ENCODE results near the gene CCNJL.

Gene CCNJL

GRCh38 chr5:160289356-160289651 lies 23.1 kb downstream of the CCNJL start:
- no peak for DNase-seq

DNA sequence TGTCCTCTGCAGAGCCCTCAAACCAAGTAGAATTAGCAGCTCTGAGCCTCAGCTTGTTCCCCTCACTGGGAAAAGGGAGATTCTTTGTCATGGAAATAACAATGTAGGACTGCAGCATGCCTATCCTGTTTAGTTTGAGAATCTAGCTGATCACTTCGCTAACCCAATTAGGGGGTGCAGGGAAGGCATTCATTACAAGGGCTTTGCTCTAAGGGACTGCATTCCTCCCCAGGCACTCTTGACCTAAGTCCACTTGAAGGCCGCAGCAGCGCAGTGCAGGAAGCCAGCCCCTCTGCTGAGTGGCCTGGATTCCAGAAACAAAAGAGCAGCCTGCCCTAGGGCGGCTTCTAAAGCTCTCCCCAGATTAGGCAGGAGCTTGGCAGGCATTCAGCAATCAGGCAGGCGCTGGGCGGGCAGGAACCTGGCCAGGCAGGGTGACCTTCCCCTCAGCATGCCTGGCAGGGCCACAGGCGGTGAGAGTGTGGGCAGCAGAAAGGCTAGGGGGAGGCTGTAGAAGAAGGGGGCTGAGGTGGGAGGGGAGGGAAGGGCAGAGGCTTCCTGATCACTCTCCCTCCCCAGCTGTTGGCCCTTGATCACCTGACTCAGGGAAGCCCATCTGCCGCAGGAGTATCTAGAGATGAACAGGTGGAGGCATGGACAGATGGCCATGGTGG lies 24.8 kb downstream of the CCNJL start:
- DNase-seq, result peak; percentile 8

DNA sequence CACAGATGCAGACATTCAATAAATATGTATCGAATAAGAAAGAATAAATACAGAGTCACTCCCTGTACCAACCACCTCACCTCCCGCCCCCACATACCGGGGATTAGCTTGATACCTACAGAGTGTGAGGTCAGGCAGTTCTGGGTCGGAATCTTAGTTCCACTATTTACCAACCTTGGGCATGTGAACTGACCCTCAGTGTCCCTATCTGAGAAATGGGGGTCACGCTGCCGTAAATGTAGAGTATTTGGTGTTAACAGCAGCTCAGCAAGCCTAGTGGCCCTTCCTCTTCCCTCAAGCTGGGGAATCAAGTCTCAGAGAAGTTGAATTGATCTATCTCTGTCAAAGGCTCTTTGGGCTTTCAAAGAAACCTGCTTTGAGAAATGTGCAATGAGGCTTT lies 25.4 kb downstream of the CCNJL start:
- no peak for DNase-seq

DNA sequence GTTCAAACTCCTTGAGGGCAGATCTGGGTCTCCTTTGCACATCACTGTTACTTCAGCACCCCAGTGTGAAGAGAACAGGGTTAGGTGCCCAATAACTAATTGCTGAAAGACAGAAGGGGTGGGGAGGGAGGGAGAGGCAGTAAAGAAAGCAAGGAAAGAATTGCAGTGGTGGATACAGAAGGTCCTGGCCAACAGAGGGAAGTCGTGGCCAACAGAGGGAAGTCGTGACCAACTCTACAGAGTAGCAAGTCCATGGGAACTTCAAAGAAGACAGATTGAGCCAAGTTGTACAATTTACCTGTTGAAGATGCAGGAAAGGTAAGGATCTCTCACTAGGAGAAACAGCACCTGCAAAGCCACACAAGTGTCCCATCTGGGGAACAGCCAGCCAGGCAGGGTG lies 27.0 kb downstream of the CCNJL start:
- no peak for DNase-seq

- no peak for DNase-seq
These were observed 28.0 kb downstream of the CCNJL start for GRCh38 chr5:160284291-160284873.

DNA sequence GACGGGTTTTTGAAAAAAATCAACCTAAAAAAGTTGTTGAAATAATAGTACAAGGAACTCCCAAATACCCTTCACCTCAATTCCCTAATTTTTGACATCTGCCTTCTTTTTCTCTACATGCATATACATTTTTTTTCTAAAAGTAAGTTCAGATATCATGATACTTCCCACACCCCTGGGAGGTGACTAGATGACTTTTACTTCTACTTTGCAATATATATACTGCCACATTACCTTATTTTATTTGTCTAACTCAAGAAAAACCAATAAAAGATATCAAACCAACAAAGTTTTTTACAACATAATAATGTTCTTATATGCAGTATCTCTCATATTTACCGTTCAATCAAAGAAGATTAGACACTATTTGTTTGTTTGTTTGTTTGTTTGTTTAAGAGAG lies 31.1 kb downstream of the CCNJL start:
- DNase-seq, result no peak

GRCh38 chr5:160280384-160281095 lies 31.8 kb downstream of the CCNJL start:
- DNase-seq, result no peak

DNA sequence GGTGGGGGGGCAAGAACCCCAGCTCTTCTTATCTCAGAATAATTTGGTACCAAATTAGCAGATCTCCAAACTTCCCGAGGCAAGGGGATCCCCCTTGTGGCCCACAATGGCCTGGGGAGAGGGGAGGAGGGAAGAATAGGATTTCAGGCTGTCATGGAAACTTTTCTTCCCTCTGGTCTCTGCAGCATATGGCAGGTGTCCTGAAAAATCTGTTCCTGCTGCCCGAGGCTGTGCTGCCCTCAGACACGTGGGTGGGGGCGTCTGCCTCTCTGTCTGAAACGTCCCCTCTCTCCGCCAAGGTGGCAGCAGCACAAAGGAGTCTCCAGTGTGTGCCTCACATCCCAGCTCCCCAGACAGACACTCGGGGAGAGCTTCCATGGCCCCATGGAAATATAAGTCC lies 34.0 kb downstream of the CCNJL start:
- no peak for DNase-seq

DNA sequence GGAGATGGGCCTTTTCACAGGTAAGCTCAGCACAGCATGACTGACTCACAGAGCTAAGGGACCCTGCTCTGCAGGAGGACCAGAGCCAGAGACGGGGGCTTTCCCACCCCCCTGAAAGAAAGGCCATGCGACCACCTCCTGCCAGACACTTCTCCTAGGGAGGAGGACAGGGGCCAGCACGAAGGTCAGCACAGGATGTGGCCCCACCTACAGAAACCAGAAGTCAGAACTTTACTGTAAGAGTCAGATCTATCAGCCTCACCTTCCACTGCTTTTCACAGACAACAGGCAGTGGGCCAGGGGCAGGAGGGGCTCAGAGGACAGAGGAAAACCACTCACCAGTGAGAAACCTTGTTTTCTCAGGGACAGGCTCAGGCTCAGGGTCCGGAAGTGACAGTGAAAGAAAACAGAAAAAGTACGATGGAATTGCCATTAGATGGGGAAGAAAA lies 37.9 kb downstream of the CCNJL start:
- DNase-seq, result no peak

DNA sequence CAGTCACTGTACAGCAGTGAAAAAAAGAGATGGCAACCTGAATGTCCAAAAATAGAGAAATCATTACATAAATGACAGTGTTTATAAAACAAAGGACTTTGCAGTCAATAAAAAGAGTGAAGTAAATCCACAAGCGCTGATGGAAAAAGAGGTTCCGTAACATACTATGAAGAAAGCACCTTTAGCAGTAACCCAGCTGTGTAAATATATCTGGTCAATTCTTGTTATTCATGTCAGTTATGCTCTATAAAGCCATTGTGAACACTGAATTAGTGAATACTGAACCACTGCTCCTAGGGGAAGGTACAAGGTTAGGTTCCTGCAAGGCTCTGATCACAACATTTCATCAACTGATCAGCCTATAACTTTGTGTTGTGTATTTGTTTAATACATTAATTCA lies 39.5 kb downstream of the CCNJL start:
- DNase-seq, result no peak

DNA sequence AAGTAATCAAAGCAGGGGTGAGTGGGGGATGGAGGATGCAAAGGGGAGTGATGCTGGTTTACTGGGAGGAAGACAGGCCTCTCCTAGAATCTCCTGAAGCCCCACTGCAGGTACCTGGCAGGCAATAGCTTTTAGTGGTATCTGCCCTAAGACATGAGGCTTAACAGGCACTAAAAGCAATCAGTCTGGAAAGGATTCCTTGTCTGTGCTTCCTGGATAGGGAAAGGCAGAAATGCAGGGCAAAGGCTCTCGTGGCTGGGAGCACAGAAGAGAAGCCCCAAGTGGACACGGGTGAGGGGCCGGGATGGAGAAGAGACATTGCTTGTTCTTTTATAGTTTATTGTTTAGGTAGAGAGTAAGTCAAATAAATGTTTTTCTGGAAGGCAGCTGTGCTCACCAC lies 40.1 kb downstream of the CCNJL start:
- no peak for DNase-seq

DNA sequence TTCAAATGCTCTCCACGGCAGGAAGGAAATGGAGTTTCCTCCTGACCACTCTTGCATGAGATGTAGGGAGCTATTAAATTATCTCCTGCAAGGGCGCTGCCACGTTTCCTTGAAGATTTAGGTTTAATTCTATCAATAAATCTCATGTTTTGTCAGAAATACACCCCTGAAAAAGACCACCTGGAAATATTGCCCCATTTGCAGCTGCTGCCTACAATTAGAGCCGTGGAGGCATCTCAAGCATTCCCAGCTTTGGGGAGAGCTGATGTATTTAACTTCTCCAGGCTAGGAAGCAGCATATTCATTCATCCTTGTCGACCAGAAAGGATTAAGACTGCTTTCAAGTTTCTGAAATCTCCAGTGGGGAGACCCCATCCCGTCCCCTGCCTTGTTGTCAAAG lies 40.5 kb downstream of the CCNJL start:
- DNase-seq, result no peak

GRCh38 chr5:160271396-160271795 lies 41.0 kb downstream of the CCNJL start:
- no peak for DNase-seq

GRCh38 chr5:160270704-160271103 lies 41.7 kb downstream of the CCNJL start:
- DNase-seq, result no peak

DNA sequence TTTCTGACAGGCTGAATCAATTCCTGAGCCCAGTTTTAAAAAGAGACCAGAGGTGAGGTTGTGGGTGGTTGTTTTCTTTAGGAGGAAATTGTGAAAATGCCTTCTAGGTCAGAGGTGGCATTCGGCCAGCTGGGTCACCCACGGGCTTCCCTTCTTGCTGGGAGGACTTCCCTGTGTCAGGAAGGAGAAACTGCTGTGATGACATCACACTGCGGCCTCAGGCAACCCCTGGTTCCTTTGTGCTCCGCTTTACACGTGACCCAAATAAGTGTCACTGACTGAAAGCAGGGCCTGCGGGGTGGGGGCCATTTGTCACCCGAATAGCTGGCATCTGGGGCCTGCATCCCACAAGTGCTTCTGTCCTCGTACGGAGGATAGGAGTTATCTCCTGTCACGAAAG lies 43.3 kb downstream of the CCNJL start:
- DNase-seq, result no peak

GRCh38 chr5:160268121-160268520 lies 44.2 kb downstream of the CCNJL start:
- no peak for DNase-seq

GRCh38 chr5:160266752-160267345 lies 45.5 kb downstream of the CCNJL start:
- DNase-seq, result no peak

- DNase-seq, result no peak
These were observed 46.3 kb downstream of the CCNJL start for GRCh38 chr5:160266044-160266443.

GRCh38 chr5:160263326-160263855 lies 49.0 kb downstream of the CCNJL start:
- DNase-seq, result no peak

GRCh38 chr5:160262151-160263074 lies 50.0 kb downstream of the CCNJL start:
- DNase-seq, result no peak

DNA sequence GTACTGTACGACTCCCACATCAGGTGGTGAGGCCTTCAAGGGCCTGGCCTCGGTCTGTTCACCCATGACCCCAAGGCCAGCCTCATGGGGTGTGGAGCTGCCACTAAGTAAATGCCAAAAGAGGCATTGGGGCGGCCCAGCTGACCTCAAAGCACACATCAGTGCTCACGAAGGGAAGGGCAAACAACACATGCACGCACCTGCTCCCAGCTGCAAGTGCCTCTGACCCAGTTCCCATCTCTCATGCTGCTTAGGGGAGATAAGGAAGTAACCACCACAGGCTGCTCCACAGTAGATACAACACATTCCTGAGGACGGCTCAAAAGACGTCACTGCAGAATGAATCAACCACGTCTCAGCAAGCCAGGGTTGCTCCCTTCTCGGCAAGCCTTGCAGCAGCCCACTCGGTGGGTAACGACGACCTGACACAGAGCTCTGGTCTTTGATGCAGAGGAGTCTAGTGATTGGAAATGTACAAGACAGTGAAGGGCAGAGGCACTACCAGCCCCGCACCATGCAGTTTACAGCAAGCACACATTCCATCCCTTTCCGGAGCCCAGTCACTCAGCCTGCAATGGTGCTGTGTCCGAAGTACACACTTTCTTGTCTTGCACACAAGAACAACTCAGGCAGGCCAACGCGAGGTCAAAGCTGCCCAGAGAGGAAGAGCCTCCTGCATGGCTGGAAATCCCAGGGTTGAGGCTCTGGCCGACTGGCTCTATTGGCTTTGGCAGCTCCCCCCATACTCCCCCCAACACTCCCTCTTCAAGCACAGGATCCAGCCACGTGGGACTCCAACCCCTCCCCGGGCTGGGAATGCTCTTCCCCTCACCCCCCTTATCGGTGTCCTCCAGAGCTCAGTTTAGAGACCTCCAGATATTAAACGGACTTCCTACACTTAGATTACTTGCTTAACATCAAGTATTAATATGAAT lies 51.2 kb downstream of the CCNJL start:
- DNase-seq, result no peak
